Stomach (tissue), 4 donors: ENCODE results near the gene PALM.

ENCODE experiments used
- CTCF ChIP-seq, 7 experiments: fragments of 450-650 bp in 4 of 7; fragments of 200-600 bp in 3 of 7; sonication (generic) in 3 of 7; IDR thresholded peaks; one replicate each; pipeline ENCODE4 v1.5.1; 2016 to 2019; ENCODE audit warnings: antibody characterized with exemption in 7 of 7, control low read depth in 2 of 7, mild to moderate bottlenecking in 1 of 7
- POLR2A ChIP-seq, 4 donors: fragments of 450-650 bp; IDR thresholded peaks; one replicate each; pipeline ENCODE4 v1.6.1; 2016; ENCODE audit warnings: antibody characterized with exemption in 4 of 4, control low read depth in 2 of 4, mild to moderate bottlenecking in 1 of 4, moderate library complexity in 1 of 4

- TF ChIP-seq CTCF (IDR thresholded peaks at IDR 0.05) = no peak
- TF ChIP-seq POLR2A (IDR thresholded peaks at IDR 0.05) = no peak
These were observed 23.2 kb upstream of the PALM start for GRCh38 chr19:685454-685931.
